ENCODE measurements around the gene NOTCH1.

Gene NOTCH1

GRCh38 chr9:136497916-136498695 lies 47.7 kb downstream of the NOTCH1 start:
- no peak for FAIRE-seq

GRCh38 chr9:136496801-136497620 lies 48.8 kb downstream of the NOTCH1 start:
- FAIRE-seq, result no peak

- FAIRE-seq, result no peak
Observed at GRCh38 chr9:136496181-136496580, 49.7 kb downstream of the NOTCH1 start.

DNA sequence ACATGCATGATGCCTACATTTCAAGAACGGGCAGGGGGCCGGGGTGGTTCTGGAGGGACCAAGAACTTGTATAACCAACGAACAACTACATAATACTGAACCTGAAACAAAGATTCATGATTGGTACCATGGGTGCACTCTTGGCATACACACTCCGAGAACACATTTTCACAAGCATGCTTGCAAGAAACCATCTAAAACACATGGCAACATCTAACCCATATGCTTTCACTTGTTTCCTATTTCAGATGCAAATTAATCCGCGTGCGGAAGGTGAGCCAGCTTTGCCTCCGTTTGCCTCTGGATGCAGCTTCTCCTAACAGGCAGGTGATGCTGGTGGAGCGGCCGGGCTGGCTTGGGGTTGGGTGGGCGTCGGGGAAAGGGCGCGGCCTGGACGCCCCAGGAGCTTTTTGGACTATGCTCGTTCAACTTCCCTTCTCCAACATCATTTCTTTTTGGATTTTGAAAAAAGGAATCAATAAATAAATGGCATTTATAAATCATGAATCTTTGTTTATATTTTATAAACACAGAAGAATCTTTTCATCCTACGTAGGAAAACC lies 50.5 kb downstream of the NOTCH1 start:
- no peak for FAIRE-seq

- no peak for FAIRE-seq
Observed at GRCh38 chr9:136494531-136495215, 51.2 kb downstream of the NOTCH1 start.

GRCh38 chr9:136494012-136494411 lies 51.8 kb downstream of the NOTCH1 start:
- FAIRE-seq, result no peak

DNA sequence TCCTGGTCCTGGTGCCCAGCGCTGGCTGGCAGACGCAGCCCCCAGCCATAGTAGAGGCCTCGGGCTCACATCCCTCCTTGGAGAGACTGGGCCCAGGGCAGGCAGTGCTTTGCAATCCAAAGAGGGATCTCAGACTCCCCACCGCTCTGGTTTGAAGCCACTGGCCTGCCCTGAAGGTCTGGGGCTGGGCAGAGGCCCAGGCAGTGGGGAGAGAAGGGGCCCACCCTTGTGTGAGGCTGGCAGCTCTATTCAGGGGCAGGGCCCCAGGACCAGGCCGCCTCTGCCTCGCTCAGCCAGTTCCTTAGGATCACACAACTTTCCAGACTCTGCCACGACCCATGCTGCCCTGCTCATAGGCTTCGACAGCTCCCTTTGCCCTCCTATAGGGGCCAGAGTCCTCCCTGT lies 52.3 kb downstream of the NOTCH1 start:
- no peak for FAIRE-seq

DNA sequence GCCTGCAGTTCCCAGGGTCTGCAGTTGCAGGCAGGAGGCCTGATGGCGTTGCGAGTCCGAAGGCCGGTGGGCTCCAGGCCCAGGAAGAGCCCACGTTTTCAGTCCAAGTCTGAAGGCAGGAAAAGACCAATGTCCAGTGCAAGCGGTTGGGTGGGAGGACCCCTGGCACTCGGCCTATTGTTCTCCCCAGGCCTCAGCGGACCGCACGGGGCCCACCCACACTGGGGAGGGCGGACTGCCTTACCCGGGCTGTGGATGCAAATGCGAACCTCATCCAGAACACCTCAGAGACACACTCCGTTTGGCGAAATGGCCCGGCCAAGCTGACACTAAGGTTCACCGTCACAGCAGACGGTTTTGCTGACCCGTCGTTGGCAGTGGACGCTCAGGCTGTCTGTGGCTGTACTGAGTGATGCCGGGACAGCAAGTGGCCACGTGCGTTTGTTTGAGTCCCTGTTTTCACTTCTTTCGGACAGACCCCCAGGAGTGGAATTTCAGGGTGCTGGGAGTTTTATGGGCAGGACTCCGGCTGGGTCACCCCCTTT lies 52.8 kb downstream of the NOTCH1 start:
- FAIRE-seq, result no peak

- FAIRE-seq, result no peak
Observed at GRCh38 chr9:136489731-136490130, 56.1 kb downstream of the NOTCH1 start.

DNA sequence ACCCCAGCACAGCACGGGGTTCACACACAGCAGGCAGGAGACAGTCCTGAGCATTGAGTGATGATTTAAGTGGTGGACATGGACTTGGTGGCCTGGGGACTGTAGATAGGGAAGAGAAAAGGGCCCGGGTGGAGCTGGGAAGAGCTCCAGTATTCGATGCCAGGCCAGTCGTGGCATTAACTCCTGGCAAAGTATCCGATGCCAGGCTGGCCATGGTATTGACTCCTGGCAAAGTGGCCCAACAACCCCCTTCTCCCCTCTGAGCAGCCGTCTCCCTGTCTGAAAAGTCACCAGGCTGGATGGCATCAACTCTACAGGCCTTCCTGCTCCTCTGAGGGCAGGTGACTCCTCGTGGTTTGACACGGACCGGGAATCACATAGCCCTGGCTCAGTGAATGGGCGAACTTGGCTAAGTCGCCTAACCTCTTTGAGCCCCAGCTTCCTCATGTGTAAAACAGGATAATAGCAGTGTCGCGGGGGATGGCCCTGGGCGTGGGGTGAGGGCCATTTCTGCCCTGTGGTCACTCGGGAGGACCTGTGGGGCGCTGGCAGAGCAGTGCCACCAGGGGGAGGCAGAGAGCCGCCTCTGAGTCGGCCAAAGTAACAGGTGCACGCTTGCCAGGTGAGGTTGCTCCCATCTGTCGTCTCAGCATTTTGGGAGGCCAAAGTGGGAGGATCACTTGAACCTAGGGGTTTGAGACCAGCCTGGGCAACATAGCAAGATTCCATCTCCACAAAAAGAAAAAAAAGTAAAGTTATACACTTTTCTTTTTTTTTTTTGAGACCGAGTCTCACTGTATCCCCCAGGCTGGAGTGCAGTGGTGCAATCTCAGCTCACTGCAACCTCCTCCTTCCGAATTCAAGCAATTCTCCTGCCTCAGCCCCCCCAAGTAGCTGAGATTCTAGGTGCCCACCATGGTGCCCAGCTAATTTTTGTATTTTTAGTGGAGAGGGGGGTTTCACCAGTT lies 57.3 kb downstream of the NOTCH1 start:
- no peak for FAIRE-seq

GRCh38 chr9:136487672-136488071 lies 58.2 kb downstream of the NOTCH1 start:
- no peak for FAIRE-seq

DNA sequence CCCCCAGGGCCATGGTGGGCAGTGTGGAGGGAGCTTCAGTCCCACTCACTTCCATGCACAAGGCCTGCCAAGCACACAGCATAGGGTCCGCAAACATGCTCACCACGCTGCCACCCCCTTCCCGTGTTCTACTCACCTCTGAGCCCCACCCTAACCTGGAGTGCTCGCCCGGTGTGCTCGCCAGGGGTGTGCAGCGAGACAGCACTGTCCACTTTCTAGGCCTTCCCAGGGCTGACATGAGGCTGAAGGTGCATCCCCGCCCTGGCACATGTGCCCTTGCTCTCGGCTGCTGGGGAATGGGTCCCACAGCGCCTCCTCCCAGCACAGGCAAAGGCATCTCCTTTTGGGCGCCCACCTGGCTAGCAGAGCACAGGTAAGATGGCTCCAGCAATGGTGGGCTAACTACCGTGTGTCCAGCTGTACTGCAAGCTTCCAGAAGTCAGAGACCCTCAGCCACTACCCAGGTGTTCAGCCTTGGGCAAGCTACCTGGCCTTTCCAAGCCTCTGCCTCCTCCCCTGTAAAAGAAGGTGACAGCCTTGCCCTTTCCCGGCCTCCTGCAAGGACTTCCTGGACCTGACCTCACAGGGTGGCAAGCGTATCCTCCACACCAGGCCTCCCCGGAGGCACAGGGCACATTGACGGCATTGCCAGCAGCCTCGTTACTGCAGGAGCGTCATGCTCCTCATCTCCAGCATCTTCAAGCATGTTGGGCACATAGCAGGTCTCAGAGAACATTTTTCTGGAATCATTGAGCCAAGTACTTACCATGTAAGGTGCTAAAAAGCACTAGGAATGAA lies 58.8 kb downstream of the NOTCH1 start:
- FAIRE-seq, result no peak

- FAIRE-seq, result no peak
Observed at GRCh38 chr9:136486131-136486530, 59.7 kb downstream of the NOTCH1 start.

GRCh38 chr9:136485049-136486045 lies 60.5 kb downstream of the NOTCH1 start:
- no peak for FAIRE-seq

- FAIRE-seq, result no peak
Observed at GRCh38 chr9:136484153-136485048, 61.4 kb downstream of the NOTCH1 start.

DNA sequence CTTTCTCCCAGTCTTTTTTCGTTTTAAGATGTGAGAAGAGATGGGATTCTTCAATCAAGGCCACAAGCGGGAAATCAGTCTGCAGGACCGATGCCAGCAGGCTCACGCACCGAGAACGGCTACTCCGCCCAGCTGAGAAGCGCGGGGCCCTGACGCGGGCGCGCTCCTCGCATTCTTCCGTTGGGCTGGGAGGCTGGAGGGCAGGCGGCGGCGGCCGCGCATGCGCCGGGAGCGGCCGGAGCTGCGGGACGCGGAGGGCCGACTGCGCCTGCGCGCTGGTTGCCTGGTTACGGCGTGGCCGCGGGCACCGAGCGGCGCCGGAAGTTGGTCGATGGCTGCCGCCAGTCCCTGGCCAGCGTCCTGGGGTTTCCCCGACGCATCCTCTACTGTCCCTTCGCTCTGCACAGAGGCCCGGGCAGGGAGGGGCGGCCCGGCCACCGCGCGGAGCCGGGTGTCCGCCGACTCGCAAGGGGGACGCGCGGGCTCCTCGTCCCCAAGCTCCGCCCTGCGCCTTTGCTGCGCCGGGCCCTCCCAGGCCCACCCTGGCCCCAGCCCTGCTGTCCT lies 62.2 kb downstream of the NOTCH1 start:
- FAIRE-seq, result no peak

DNA sequence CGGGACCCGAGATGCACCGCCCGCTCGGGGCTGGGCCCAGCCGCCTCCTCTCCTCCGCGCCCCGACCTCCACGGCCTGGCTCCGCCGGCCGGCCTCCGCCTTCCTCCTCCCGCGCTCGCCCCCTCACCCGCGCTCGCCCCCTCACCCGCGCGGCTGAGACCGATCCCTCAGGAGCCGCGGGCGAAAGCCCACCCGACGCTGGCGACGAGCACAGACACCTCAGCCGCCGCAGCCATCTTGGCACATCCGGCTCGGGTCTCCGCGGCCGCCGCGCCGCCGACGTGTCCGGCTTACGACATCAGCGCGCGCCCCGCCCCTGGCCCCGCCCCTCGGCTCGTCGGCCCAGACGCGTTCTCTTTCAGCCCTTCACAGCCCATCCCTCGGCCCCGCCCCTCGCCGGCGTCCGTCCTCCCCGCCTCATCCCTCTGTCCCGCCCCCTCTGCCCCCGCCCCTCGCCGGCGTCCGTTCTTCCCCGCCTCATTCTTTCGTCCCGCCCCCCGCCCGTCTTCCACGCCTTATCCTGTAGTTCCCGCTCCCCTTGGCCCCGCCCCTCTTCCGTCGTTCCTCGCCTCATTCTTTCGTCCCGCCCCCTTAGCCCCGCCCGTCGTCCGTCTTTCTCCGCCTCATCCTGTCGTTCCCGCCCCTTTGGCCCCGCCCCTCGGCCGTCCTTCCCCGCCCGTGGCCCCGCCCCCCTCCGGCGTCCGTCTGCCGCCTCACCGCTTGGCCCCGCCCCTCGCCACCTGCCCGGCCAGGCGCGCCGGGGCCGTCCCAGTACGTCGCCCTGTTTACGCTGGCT lies 62.9 kb downstream of the NOTCH1 start, which contains the start of gene SEC16A:
Gene SEC16A, minus strand, starts transcription at position 248 of the 796 bp plus-strand sequence. CDS start 5,425 bp downstream, outside the sequence.
- no peak for FAIRE-seq
